Brain microvascular endothelial cell (primary cell): ENCODE measurements around the gene CYCS.

Experiments
- DNase-seq: peaks from one replicate; pipeline ENCODE4 v3.0.0-alpha.2; 2020
- H3K27ac ChIP-seq: fragments of 250-450 bp; sonication (Bioruptor Pico); 2 replicates; pipeline ENCODE4 v1.5.1; 2020; ENCODE audit warnings: mild to moderate bottlenecking, moderate library complexity
- H3K27me3 ChIP-seq: fragments of 250-450 bp; sonication (Bioruptor Pico); replicated peaks from 2 replicates; pipeline ENCODE4 v1.5.1; 2020; ENCODE audit warnings: mild to moderate bottlenecking
- H3K36me3 ChIP-seq: fragments of 250-450 bp; sonication (Bioruptor Pico); replicated peaks from 2 replicates; pipeline ENCODE4 v1.5.1; 2020; ENCODE audit warnings: mild to moderate bottlenecking
- H3K4me3 ChIP-seq: 2 replicates; pipeline ENCODE4 v1.5.1; 2011; ENCODE audit warnings: low read depth, mild to moderate bottlenecking, control low read depth, low read length, moderate library complexity
- CTCF ChIP-seq: IDR thresholded peaks from 2 replicates; pipeline ENCODE4 v1.5.1; 2011; ENCODE audit warnings: low read depth, mild to moderate bottlenecking, moderate library complexity, low read length, control low read depth, inconsistent platforms; ENCODE audit errors: missing control alignments
- in situ Hi-C: cut with HindIII; loops from 2 replicates; pipeline ENCODE4 v1.10.0; 2017; ENCODE audit warnings: low sequenced_read_pairs, low pct_ligation_motif_present

Gene CYCS

GRCh38 chr7:25125137-25125946, at the start of gene CYCS:
CYCS (minus strand) TSS chr7:25125260; CDS start chr7:25124119, 1,141 bp downstream.
- H3K27ac ChIP-seq = peak within 1 kb of the TSS; percentile 65
- peak within 1 kb of the TSS; percentile 95 for H3K4me3 ChIP-seq
- TF ChIP-seq CTCF = no peak
- peaks cover 10% of the 10 kb centered on the region for H3K36me3 ChIP-seq
- in situ Hi-C loops = no loop called here
- H3K27me3 ChIP-seq = no peaks in the 10 kb centered on the region
- peak; percentile 100 for DNase-seq

GRCh38 chr7:25173184-25173583, 48.1 kb upstream of the CYCS start:
- no peak for DNase-seq
- no peaks in the 10 kb centered on the region for H3K27me3 ChIP-seq
- H3K4me3 ChIP-seq = no peak overlapping the region
- in situ Hi-C loops = no loop called here
- TF ChIP-seq CTCF = no peak
- H3K27ac ChIP-seq = no peak overlapping the region
- H3K36me3 ChIP-seq = no peaks in the 10 kb centered on the region

DNA sequence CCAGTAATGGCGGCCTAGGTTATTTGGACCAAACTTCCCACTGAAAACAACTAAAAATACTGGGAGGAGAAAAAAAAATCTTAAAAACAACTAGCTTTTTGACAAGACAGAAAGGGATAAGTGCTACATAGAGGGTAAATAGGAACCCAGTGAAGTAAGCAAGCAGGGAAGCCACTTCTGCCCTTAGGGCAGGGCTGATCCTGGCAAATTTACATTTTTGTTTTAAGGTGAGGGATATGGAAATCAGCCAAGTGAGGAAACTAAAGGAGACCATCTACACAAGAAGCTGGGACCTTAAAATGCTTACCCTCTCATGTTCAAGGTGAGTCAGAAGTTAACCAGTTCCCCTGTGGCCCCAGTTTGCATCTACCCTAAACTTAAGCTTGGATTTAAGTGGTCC, 46.5 kb upstream of the CYCS start:
- in situ Hi-C loops = no loop called here
- Histone ChIP-seq H3K27ac (no peak overlapping the region), H3K4me3 (no peak overlapping the region), H3K36me3 (no peaks in the 10 kb centered on the region), H3K27me3 (no peaks in the 10 kb centered on the region)
- no peak for DNase-seq
- no peak for TF ChIP-seq CTCF

DNA sequence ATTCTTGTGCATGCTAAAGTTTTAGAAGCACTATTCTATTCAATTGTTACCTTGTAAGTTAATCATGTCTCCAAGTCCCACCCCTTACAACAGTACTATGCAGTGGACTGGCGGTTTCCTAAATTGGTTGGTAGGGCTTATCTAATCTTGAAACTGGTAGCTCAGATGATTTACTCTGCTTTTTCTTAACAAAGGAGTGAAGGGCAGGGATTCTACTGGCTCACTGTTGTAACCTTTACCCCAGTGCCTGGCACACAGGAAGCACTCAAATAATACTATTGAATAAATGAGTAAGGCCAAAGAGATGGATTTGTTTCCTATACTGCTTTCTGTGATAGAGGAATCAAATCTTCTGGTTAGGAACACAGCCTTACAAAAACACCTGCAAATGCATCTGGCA, 46.0 kb upstream of the CYCS start:
- no peaks in the 10 kb centered on the region for H3K27me3 ChIP-seq

GRCh38 chr7:25169683-25170082, 44.6 kb upstream of the CYCS start:
- TF ChIP-seq CTCF = no peak
- Histone ChIP-seq H3K36me3 (no peaks in the 10 kb centered on the region), H3K27ac (no peak overlapping the region), H3K27me3 (no peaks in the 10 kb centered on the region), H3K4me3 (no peak overlapping the region)
- no peak for DNase-seq
- in situ Hi-C loops = no loop called here

More for the DNA sequence above, 46.0 kb upstream of the CYCS start:
- in situ Hi-C loops = no loop called here
- no peaks in the 10 kb centered on the region for H3K36me3 ChIP-seq
- H3K27ac ChIP-seq = no peak overlapping the region
- no peak overlapping the region for H3K4me3 ChIP-seq
- no peak for TF ChIP-seq CTCF
- no peak for DNase-seq

GRCh38 chr7:25168145-25168544, 43.1 kb upstream of the CYCS start:
- H3K27ac ChIP-seq = no peak overlapping the region
- H3K4me3 ChIP-seq = no peak overlapping the region
- no peak for DNase-seq
- no peaks in the 10 kb centered on the region for H3K27me3 ChIP-seq
- TF ChIP-seq CTCF = no peak
- H3K36me3 ChIP-seq = no peaks in the 10 kb centered on the region
- in situ Hi-C loops = no loop called here
